AG04449 (cell line): ENCODE measurements around the gene UCK1.
A peak's percentile ranks its signal among the peaks of the same experiment; 100 is the strongest.

Experiments
- CTCF ChIA-PET: fragments of 350-600 bp; formaldehyde crosslinking; extraction: SDS; loops from one replicate; lab custom pipeline; 2021; ENCODE audit warnings: antibody characterized with exemption; lab: Yijun Ruan, JAX
- POLR2A ChIA-PET: fragments of 400-600, 350-600 bp; formaldehyde crosslinking; extraction: SDS; loops from one replicate; lab custom pipeline; 2020; ENCODE audit warnings: antibody characterized with exemption, inconsistent platforms; lab: Yijun Ruan, JAX
- DNase-seq: peaks from one replicate; pipeline ENCODE4 v3.0.0-alpha.2; 2010; ENCODE audit warnings: low read depth, low spot score
- H3K4me3 ChIP-seq: 2 replicates; pipeline ENCODE4 v1.5.1; 2011; ENCODE audit warnings: low read depth, mild to moderate bottlenecking, control low read depth, low read length
- CTCF ChIP-seq: IDR thresholded peaks from one replicate; pipeline ENCODE4 v1.5.1; 2011; ENCODE audit warnings: mild to moderate bottlenecking, moderate library complexity, low read length, control low read depth, inconsistent platforms; ENCODE audit not compliant: insufficient read depth; ENCODE audit errors: missing control alignments

The UCK1 gene

GRCh38 chr9:131534721-131535237, 3.7 kb upstream of the UCK1 start:
- no peak for DNase-seq
- ChIA-PET CTCF (no interaction called here), POLR2A (no interaction called here)
- H3K4me3 ChIP-seq, result no peak overlapping the region
- TF ChIP-seq CTCF, result no peak

- no peak for DNase-seq
- peak; percentile 43 for TF ChIP-seq CTCF
- ChIA-PET CTCF (interaction anchor here (1.4 to 2.2 kb wide), 2 partner anchors 209 to 210 kb away, joined by 10 read pairs; partner anchors contain the start of gene RAPGEF1), POLR2A (interaction anchor here (1.0 kb wide), 2 partner anchors 10 to 79 kb away, joined by 4 read pairs; no protein-coding TSS in a partner anchor)
- peak overlapping the region; percentile 74 for H3K4me3 ChIP-seq
Measured at GRCh38 chr9:131530546-131530919, 530 bp downstream of the UCK1 start.

- CTCF ChIA-PET, result interaction anchor here (1.4 kb wide), 1 partner anchor 210 kb away, joined by 10 read pairs; the partner anchor contains the start of gene RAPGEF1
- H3K4me3 ChIP-seq, result peak overlapping the region; percentile 74
- POLR2A ChIA-PET, result no interaction called here
- no peak for TF ChIP-seq CTCF
- DNase-seq, result no peak
Measured at GRCh38 chr9:131529597-131530545, 1.2 kb downstream of the UCK1 start.

- no peak for TF ChIP-seq CTCF
- DNase-seq, result no peak
- CTCF ChIA-PET, result interaction anchor here (1.4 kb wide), 1 partner anchor 211 kb away, joined by 10 read pairs; the partner anchor contains the start of gene RAPGEF1
- H3K4me3 ChIP-seq, result no peak overlapping the region; the same call in 1 of the 2 replicates
- POLR2A ChIA-PET, result interaction anchor here (0.7 kb wide), 1 partner anchor 216 kb away, joined by 3 read pairs; no protein-coding TSS in a partner anchor
Measured at GRCh38 chr9:131528886-131529505, 2.1 kb downstream of the UCK1 start.

- no peak for TF ChIP-seq CTCF
- CTCF ChIA-PET, result no interaction called here
- H3K4me3 ChIP-seq, result no peak overlapping the region
- no peak for DNase-seq
- POLR2A ChIA-PET, result interaction anchor here (0.7 kb wide), 1 partner anchor 217 kb away, joined by 3 read pairs; no protein-coding TSS in a partner anchor
Measured at GRCh38 chr9:131528186-131528585, 2.9 kb downstream of the UCK1 start.
